Activated T-cell treated with anti-CD3 and anti-CD28 coated beads for 48 hours (primary cell): ENCODE results near the gene PNLIPRP3.

Experiments used
- DNase-seq: peaks from one replicate; pipeline ENCODE4 v3.0.0-alpha.2; 2020; ENCODE audit warnings: low read depth

The PNLIPRP3 gene

DNA sequence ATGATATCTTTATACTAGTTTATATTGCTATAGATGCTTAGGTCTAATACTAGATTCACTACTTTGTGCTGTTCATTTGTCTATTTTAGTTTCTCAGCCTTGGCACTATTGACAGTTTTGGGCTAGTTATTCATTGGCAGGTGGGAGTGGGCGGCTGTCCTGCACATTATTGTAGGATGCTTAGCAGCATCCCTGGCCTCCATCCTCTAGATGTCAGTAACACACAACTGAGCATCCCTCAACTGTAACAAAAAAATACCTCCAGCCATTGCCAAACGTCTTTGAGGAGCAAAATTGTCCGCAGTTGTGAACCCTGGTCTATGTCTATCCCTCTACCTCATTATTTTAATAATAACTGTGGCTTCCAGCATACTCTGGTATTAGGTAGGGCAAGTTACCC lies 83.7 kb downstream of the PNLIPRP3 start:
- DNase-seq = no peak

DNA sequence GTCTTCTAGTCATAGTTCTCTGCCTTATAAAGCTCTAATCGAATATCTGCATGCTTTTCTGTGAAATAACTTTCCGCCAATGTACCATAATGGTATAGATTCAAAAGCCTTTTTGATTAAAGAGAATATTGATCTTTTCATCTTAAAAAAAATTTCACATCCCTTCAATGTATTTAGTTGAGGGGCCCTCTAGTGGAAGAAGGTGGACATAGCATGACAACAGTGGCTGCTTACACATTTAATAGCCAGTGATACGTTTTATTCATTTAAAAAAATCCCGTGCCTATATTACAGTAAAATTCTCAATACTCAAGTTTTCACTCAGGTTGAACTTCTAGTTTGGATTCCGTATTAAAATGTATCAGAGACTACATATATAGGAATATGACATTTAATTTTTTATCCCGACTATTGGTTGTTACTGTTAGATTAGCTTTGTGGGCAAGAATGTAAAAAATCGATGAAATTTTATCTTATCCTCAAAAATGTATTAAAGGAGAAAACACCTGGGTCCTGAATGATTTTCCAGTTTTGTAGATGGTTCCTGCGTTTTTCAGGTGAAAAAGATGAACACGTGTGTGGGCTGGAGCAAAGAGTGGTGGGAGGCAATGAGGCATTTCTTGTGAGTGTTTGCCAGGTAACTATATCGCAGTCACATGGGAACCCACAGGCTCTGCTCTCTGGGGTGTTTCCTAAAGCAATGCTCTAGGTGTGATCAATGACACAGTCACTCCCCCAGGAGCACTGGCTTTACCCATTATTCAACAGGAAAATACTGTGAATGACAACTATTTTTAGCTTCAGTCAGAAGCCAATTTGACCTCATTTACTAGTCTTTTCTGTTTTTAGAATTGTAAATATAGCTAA lies 94.0 kb downstream of the PNLIPRP3 start:
- no peak for DNase-seq

DNA sequence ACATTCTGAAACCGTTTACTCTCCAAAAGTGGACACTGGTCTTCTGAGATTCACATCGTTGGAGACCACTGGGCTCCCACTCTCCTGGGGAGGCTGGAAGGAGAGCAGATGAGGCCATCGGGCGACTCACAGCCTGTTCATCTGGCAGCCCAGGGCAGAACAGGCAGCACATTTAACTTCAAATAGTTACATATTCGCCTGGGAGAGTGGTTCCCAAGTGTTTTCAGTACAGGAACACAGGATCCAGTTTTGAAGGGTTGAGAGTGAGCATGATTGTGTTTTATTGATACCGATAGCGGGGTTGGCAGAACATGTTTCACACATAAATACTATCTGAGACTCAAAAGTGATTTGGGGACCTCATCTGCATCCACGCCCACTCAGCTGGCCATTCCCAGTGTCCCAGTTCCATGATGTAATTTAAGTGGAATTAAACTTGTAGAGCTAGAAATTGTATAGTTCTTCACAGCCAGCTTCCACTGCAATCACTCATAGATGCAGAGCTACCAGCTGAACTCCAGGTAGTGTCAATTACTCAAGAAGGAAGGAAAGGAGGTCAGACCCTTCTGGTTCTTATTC lies 95.2 kb downstream of the PNLIPRP3 start:
- no peak for DNase-seq

DNA sequence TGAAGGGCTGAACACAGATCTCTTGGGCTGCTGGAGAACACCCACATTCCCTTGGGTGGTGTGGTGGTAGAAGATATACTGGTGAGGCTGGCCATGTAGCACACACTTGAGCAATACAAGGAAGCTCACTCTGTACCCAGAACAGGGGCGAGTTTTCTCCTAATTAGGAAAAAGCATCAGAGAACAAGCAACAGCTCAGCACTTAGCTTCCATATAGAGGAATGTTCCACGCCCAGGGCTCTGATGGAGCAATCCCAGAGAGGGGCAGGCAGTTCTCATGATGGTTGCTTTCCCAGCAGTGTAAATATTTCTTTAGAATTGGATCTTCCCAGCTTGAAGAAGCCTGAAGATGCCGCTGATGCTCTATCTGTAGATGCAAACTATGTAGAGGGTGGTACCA lies 97.1 kb downstream of the PNLIPRP3 start:
- DNase-seq = no peak

DNA sequence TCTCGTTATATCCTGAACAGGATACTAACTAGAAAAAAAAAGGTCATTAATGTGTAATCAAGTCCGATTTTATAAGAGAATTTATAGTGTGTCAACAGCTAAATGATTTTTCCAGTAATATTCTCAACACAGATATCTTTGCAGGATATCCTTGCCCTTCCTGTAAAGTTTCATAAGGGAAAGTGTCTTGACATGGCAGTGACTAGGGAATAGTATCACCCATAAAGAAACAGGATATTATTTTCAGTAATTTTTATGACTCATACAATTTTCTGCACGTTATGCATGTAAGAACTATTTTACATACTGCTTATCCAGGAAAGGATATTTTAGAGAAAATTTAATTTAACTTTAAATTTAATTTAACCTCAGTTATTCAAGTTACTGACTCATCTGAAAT lies 98.6 kb downstream of the PNLIPRP3 start:
- no peak for DNase-seq
